SK-N-SH (cell line): ENCODE measurements around the gene CUBN.

ENCODE experiments used
- RXRA ChIP-seq: IDR thresholded peaks from 2 replicates; pipeline ENCODE4 v1.4.0; 2012; ENCODE audit warnings: low read depth, mild to moderate bottlenecking, borderline replicate concordance
- TF ChIP-seq, protein P1 (sequence below): fragments of 200-600 bp; sonication (generic); IDR thresholded peaks from 2 replicates; pipeline ENCODE4 v1.6.1; 2017; ENCODE audit warnings: antibody characterized with exemption, mild to moderate bottlenecking, moderate library complexity

DNA sequence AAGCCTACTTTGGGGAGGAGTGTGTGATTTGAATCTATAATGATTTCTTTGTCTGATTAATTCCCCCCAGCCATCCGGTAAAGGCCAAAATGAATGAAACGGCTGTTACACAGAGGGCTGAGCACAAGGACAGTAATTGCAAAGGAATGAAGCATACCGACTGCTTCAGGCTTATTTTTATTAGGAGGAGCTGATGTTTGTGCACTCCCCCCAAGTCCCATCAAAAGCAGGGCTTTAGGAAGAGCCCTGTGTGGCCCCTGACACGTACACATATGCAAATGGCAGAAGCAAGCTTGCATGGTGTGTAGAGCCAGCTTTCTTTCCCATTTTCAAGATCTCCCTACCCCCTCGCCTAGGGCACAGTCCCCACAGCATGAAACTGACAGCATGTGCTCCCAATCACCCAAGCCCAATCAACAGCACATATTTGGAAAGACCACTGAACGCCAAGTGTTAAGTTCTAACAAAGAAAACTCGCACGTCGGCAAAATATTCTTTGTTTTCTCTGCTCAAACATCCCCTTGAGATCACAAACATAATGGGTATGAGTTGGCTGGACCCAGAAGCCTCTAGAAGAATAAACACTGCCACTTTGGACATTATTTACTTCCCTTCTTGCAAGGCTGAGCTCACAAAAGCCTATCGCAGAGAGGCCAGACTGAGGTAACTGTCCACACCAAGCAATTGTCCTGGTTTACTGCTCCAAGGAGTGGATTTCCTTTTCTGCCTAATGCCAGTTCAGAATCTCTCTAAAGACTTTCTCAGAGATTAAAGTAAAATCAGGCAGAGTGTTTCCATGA, 143.0 kb downstream of the CUBN start:
- peak; percentile 43; the same call in 1 of the 2 replicates for TF ChIP-seq RXRA
- TF ChIP-seq, protein P1, sequence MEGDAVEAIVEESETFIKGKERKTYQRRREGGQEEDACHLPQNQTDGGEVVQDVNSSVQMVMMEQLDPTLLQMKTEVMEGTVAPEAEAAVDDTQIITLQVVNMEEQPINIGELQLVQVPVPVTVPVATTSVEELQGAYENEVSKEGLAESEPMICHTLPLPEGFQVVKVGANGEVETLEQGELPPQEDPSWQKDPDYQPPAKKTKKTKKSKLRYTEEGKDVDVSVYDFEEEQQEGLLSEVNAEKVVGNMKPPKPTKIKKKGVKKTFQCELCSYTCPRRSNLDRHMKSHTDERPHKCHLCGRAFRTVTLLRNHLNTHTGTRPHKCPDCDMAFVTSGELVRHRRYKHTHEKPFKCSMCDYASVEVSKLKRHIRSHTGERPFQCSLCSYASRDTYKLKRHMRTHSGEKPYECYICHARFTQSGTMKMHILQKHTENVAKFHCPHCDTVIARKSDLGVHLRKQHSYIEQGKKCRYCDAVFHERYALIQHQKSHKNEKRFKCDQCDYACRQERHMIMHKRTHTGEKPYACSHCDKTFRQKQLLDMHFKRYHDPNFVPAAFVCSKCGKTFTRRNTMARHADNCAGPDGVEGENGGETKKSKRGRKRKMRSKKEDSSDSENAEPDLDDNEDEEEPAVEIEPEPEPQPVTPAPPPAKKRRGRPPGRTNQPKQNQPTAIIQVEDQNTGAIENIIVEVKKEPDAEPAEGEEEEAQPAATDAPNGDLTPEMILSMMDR = no peak
